HUDEP-2 (cell line): ENCODE results near the gene IL6ST.

Experiments
- DNase-seq, 76 experiments: peaks; one replicate each; lab custom pipeline; 2025; ENCODE audit not compliant: unreplicated experiment in 76 of 76; lab: John Stamatoyannopoulos, UW

Gene IL6ST

GRCh38 chr5:55900068-55900467, 94.7 kb downstream of the IL6ST start:
- DNase-seq = no peak

DNA sequence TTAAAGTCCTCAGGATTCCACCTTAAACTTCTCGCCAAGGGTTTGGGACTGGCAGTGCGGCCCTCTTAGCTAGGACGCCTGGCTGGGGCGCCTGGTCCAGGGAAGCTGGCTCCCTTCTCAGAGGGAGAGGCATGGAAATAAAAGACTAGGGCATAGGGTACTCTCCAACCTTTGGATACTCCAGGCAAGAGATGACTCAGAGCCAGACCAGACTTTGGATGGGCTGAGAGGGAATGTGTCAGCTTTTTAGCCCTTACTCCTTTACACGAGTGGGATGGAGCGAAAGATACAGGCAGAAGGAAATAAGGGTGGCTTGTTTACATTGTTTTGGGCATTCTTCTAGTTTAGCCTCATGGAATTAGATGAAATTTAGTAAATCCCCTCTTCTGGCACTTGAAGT, 95.4 kb downstream of the IL6ST start:
- DNase-seq = no peak

DNA sequence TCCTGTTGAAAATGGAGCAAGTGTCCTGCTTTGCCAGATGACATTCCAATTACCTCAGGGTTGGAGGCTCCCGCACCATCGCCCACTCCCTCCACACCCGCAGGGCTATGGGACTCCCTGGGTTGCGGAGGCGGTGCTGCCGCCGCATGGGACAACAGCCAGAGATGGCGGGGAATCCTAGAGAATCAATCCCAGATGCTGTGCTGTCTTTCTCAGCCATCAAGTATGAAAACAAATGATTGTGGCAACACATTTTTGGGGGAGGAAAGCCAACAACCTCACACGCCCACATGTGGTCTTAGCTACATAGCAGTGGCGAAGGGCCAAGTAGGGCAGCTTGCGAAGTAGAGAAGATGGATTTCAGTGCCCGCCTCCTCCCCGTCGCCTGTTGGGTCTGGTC, 96.9 kb downstream of the IL6ST start:
- DNase-seq = peak in 1 of 76 experiments; percentile 6

- DNase-seq = no peak
These were observed 97.4 kb downstream of the IL6ST start for GRCh38 chr5:55897206-55897894.

- DNase-seq = no peak
These were observed 98.1 kb downstream of the IL6ST start for GRCh38 chr5:55896663-55897062.

DNA sequence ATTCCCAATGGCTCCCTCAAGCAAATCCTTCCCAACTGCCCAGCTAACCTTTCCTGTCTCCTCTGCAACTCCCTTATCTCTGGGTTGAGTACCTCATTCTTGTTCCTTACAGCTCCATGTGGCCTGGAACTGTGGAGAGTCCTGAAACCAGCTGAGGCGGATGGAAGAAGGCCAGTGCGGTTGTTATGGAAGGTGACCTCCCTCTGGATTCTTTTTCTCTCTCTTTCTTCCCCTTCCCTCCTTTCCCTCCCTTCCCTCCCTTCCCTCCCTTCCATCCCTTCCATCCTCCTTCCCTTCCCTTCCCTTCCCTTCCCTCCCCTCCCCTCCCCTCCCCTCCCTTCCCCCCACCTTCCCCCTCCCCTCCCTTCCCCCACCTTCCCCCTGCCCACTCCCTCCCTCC, 98.5 kb downstream of the IL6ST start:
- DNase-seq = no peak

DNA sequence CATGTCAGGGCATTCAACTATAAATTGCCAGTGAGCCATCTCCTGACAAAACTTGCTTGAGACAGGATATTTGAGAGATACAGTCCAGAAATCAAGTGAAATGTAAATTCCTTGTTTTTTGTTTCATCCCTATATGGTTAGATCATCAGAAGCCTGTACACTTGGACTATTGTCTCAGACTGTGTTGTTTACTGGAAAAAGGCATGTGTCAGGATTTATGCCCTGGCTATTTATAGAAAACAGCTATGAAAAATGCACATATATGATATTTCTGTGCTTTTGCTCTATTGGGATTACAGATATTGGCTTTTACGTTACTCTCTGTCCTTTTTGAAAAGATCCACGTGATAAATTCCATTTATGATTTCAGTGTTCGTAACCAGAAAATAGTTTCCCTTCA, 99.4 kb downstream of the IL6ST start:
- DNase-seq = no peak

DNA sequence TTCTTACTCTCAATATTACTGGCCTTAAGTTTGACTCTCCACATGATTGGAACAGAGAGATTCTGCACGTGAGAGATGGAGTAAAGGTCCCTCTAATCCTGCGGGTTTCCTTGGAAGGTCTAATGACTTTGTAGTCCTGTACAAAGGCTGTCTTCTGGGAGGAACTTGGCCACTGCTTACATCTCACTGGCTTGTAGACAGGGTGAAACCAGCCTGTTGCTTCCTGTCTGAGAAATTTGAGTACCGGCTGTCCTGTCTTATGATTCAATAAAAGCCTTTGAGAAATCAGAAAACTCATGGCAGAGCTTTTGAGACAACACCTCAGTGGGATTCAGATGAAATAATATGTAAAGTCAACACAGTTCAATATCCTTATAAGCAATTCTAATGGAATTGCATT, 100.6 kb downstream of the IL6ST start:
- no peak for DNase-seq

GRCh38 chr5:55892479-55892878, 102.3 kb downstream of the IL6ST start:
- no peak for DNase-seq

GRCh38 chr5:55888205-55888604, 106.6 kb downstream of the IL6ST start:
- DNase-seq = no peak

GRCh38 chr5:55885359-55885758, 109.4 kb downstream of the IL6ST start:
- DNase-seq = no peak
